GM19455 (cell line): ENCODE results near the gene TPBG.

ENCODE experiments used
- ATAC-seq: cut with Tn5 transposase; IDR thresholded peaks from one replicate; pipeline ENCODE4 v1.9.1; 2021; ENCODE audit not compliant: unreplicated experiment

Gene TPBG, protein sequence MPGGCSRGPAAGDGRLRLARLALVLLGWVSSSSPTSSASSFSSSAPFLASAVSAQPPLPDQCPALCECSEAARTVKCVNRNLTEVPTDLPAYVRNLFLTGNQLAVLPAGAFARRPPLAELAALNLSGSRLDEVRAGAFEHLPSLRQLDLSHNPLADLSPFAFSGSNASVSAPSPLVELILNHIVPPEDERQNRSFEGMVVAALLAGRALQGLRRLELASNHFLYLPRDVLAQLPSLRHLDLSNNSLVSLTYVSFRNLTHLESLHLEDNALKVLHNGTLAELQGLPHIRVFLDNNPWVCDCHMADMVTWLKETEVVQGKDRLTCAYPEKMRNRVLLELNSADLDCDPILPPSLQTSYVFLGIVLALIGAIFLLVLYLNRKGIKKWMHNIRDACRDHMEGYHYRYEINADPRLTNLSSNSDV

DNA sequence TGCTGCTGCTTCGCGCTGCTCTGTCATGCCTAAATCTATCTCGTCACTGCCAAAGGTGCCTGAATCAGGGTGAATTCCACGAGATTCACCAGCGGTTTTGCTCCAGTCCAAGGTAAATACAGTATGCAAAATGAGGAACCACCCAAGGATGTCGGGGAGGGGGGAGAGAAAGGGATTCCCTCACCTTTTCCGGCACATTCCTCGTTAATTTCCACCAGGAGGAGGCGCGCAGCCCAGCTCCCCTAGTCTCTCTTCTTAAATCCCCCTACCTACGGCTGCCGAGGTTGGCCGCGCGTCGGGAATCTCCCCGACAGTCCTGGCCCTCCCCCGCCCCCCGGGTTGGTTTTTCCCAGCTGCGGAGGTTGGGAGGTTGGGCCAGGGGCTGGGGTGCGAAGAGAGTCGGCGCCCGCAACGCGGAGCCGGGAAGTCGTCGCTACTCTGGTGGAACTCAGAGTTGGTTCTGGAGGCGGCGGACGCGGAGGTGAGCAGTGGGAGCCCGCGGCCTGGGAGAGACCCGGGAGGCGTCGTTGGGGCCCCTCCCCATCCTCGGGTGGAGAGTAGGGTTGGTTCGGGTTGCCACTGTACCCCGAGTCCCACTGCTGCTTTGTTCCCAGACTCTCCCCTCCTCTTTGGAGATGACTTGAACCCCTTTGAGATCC is at the start of gene TPBG:
Gene TPBG (plus strand): TSS at position 390 of the 659 bp plus-strand sequence. CDS start 1,145 bp downstream, outside the sequence.
- peak; percentile 50 for ATAC-seq

DNA sequence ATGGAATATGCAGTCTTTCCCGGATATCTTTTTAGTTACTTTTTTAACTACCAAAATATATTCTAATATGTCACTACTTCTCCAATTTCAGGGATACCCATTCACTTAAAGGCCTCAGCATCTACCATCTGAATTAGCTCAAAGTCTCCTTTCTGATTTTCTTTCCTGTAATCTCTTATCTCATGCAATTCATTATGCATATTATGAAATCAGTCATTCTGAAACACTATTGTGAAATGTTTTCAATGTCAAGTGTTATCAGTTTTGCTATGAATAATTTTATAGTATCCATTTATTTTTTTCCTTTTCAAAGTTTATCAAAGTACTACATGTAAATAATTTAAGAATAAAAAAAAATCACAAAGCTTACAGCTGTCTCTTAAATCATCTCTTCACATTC is 41.2 kb upstream of the TPBG start:
- ATAC-seq: no peak

- no peak for ATAC-seq
Measured at GRCh38 chr6:82329766-82330165, 33.9 kb upstream of the TPBG start.

DNA sequence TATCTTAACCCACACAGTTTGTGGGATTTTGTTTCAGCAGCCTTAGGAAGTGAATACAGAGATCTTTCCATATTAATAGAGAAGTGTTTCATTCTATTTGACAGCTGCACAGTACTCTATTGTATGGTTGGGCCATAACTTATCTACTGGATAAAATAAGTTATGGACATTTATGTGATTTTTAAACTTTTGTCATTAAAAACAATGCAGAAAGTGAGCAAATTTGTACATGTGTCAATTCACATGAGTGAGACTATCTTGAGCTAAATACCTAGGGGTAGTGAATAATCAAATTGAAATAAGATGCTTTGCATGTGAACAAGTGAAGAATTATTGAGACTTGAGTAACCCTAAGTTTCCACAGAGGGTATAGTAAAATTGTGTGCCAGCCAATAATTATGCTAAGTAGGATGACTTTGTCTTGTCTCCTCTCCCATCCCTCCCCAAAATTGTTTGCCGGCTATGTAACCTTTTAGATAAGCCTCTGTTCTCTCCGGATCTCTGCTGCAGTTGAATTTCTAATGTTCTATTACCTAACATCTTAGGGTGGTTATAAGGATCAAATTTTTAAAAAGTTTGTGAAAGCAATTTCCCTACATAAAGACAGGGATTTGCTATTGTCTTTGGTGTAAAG is 33.3 kb upstream of the TPBG start:
- no peak for ATAC-seq

DNA sequence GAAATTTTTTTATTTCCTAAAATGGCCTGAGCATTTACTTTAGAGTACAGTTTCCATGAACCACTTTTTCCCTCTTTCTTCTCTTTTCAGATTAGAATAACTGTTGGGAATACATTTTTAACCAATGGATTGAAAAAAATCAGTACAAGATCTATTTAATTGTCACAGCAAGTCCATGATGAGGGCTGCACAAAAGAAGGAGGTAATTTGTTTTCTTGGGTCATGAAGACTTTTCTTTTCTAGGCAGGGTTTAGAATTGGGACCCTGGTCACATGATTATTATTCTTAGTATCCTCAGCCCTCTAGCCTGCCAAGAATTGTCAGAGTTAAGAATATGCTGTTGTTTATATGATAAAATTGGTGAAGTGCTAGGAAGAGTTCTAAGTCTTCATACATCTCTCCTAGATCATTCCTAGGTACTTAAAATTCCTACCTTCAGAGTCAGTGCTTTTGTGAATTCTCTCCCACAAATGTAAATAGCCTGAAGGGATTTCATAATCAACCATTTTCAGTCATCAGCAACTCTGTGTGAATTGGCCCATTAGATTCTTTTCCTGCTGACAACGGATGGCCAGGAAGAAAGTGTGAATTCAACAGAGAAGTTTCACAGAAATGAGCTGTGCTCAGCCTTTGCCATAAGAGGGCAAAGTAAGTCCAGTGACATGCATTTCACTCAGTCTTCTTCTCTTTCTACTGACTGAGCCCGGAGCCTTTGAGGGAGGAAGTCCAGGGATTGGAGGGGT is 32.4 kb upstream of the TPBG start:
- no peak for ATAC-seq

GRCh38 chr6:82333781-82334180 is 29.8 kb upstream of the TPBG start:
- ATAC-seq: no peak

GRCh38 chr6:82337688-82338257 is 25.8 kb upstream of the TPBG start:
- ATAC-seq: no peak

DNA sequence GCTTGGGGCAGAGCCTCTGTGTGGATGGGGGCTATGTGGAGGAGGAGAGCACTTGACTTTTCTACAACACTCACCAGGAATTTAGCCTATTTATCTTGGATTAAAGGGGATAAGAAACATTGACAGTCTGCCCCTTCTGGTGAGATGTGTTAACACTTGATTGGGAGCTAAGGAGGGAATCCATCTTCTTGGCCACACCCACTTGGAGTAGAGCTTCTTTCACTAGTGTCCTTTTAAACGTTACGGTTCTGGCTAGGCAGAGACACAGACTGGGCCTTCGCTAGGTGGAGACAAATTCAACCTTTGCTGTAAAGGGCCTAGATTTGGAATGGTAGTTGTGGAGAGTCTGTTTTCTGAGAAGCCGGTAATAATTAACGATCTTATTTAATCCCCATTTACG is 15.5 kb upstream of the TPBG start:
- ATAC-seq: no peak

- ATAC-seq: no peak
Measured at GRCh38 chr6:82353848-82354247, 9.8 kb upstream of the TPBG start.

DNA sequence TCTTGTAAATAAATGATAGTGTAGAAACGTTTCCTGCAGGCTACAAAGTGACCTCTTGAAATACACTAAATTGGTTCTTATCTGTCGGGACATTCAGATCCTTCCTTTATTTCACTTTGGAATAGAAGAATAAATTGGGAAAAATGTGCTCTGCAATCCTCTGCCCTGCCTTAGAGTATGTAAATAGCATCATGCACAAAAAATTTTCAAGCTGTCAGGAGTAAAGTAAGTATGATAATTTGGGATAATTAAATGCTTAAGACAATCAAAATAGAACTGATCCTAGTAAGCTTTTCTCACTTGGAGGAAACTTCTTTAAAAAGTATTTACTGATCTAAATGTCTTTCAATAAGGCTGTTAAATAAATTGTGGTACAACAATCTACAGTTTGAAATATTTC is 3.1 kb upstream of the TPBG start:
- ATAC-seq: no peak

DNA sequence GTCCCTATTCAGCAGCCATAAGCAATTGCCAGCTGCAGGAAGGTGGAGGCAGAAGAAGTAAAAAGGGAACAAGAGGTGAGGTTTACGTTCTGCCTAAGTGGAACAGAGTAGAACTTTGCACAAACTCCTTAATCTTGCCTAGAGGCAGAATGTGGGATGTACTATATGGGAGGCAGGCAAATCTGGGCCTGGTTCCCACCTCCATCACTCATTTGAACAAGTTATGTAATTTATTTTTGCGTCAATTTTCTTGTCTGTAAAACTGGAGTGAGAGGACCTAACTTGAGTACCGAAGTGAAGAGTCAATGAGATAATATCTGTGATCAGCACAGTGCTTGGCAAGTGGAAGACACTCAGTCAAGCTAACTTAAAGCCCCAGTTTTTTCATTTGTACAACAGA is 2.0 kb upstream of the TPBG start:
- no peak for ATAC-seq

DNA sequence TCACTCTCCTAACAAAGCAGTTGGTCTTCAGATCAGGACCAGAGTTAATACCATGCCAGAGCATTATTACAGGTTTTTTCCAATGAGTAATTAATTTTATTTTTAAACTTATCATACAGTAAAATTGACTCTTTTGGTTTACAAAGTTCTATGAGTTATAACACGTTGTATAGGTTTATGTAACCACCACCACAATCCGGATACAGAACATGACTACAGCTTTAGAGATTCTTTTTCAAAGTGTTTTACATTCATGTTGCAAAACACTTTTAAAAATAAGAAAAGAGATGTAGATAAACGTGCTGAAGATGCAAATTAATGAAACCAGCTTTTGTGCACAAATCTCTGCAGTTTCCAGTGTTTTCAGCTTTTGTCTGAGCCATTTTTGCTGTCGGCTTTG is 1.5 kb upstream of the TPBG start:
- no peak for ATAC-seq

- peak; percentile 3 for ATAC-seq
Measured at GRCh38 chr6:82362878-82363427, 664 bp upstream of the TPBG start.

GRCh38 chr6:82364087-82365015 is 734 bp downstream of the TPBG start:
- ATAC-seq: peak; percentile 9

- ATAC-seq: no peak
Measured at GRCh38 chr6:82365016-82365795, 1.6 kb downstream of the TPBG start.

GRCh38 chr6:82367704-82368103 is 4.1 kb downstream of the TPBG start:
- ATAC-seq: no peak

GRCh38 chr6:82370788-82371187 is 7.2 kb downstream of the TPBG start:
- ATAC-seq: no peak

- ATAC-seq: no peak
Measured at GRCh38 chr6:82371799-82372546, 8.4 kb downstream of the TPBG start.
